Measurements from ENCODE around the gene HMG20B. TPM values are rescaled to one million over a fixed set of nuclear protein-coding genes. Genes with fewer than 3 reads are reported as not detected.

Gene HMG20B
- total RNA-seq, 1 donor from 2014 or later, result 92.8 TPM

DNA sequence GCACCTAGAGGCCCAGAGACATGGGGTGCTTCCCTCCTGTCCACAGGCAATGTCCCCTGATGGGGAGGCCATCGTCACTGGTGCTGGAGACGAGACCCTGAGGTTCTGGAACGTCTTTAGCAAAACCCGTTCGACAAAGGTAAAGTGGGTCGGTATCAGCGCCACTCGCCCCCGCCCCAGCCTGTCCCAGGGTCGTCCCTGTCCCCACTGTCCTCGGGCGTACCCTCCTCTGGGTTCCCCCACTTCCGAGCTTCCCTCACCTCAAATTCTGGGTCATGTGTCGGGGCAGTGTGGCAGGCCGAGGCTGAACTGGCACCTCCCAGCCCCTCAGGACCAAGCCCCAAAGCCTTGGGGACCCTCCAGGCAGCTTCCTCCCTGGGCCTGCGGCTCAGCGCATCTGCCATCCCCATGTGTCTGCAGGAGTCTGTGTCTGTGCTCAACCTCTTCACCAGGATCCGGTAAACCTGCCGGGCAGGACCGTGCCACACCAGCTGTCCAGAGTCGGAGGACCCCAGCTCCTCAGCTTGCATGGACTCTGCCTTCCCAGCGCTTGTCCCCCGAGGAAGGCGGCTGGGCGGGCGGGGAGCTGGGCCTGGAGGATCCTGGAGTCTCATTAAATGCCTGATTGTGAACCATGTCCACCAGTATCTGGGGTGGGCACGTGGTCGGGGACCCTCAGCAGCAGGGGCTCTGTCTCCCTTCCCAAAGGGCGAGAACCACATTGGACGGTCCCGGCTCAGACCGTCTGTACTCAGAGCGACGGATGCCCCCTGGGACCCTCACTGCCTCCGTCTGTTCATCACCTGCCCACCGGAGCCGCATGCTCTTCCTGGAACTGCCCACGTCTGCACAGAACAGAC lies 38.1 kb upstream of the HMG20B start:
- Histone ChIP-seq H3K27ac (no peak overlapping the region), H3K27me3 (no peaks in the 10 kb centered on the region), H3K4me3 (no peak overlapping the region), H3K36me3 (peaks cover 0 to 52% of the 10 kb centered on the region in 2 donors), H3K4me1 (peaks cover 11% of the 10 kb centered on the region), H3K9me3 (no peaks in the 10 kb centered on the region)
- DNase-seq (ENCODE audit: extremely low spot score in 2 of 2), result no peak
- TF ChIP-seq POLR2A (IDR thresholded peaks at IDR 0.05), result no peak
- no peak for TF ChIP-seq POLR2AphosphoS5 (IDR thresholded peaks at IDR 0.05; ENCODE audit: insufficient read depth in 1 of 2, low read depth in 1 of 2)
- TF ChIP-seq, protein P1, sequence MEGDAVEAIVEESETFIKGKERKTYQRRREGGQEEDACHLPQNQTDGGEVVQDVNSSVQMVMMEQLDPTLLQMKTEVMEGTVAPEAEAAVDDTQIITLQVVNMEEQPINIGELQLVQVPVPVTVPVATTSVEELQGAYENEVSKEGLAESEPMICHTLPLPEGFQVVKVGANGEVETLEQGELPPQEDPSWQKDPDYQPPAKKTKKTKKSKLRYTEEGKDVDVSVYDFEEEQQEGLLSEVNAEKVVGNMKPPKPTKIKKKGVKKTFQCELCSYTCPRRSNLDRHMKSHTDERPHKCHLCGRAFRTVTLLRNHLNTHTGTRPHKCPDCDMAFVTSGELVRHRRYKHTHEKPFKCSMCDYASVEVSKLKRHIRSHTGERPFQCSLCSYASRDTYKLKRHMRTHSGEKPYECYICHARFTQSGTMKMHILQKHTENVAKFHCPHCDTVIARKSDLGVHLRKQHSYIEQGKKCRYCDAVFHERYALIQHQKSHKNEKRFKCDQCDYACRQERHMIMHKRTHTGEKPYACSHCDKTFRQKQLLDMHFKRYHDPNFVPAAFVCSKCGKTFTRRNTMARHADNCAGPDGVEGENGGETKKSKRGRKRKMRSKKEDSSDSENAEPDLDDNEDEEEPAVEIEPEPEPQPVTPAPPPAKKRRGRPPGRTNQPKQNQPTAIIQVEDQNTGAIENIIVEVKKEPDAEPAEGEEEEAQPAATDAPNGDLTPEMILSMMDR (IDR thresholded peaks at IDR 0.05), result no peak
- intact Hi-C loops (cut with DNase I), result no loop called here

DNA sequence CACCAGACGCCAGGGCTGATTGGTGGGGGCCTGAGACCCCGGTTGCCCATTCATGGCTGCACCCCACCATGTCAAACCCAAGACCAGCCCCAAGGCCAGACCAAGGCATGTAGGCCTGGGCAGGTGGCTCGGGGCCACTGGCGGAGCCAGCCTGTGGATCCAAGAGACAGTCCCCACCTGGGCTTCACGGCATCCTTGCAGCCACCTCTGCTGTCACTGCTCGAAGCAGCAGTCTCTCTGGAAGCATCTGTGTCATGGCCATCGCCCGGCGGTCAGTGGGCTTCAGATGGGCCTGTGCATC lies 37.6 kb upstream of the HMG20B start:
- no peak for DNase-seq (ENCODE audit: extremely low spot score in 2 of 2)
- H3K27ac ChIP-seq, result no peak overlapping the region
- no peak overlapping the region for H3K4me3 ChIP-seq
- H3K27me3 ChIP-seq, result no peaks in the 10 kb centered on the region
- intact Hi-C loops (cut with DNase I), result no loop called here
- TF ChIP-seq POLR2A (IDR thresholded peaks at IDR 0.05) (no peak), POLR2AphosphoS5 (IDR thresholded peaks at IDR 0.05; ENCODE audit: insufficient read depth in 1 of 2, low read depth in 1 of 2) (no peak)
- TF ChIP-seq, protein P1 (IDR thresholded peaks at IDR 0.05), result no peak
- H3K4me1 ChIP-seq, result peaks cover 11% of the 10 kb centered on the region
- H3K9me3 ChIP-seq, result no peaks in the 10 kb centered on the region
- peaks cover 0 to 52% of the 10 kb centered on the region in 2 donors for H3K36me3 ChIP-seq

DNA sequence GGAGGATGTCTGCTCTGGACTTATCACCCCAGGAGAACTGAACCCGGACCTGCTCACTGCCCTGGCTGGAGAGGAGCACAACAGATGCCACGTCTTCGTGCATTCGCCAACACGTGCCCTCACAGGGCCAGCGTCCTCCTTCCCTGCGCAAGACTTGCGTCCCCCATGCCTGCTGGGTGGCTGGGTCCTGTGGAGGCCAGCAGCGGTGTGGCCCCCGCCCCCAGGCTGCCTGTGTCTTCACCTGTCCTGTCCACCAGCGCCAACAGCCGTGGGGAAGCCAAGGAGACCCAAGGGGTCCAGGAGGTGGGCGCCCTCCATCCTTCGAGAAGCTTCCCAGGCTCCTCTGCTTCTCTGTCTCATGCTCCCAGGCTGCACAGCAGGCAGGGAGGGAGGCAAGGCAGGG lies 37.2 kb upstream of the HMG20B start:
- H3K36me3 ChIP-seq, result peaks cover 0 to 50% of the 10 kb centered on the region in 2 donors
- intact Hi-C loops (cut with DNase I), result no loop called here

DNA sequence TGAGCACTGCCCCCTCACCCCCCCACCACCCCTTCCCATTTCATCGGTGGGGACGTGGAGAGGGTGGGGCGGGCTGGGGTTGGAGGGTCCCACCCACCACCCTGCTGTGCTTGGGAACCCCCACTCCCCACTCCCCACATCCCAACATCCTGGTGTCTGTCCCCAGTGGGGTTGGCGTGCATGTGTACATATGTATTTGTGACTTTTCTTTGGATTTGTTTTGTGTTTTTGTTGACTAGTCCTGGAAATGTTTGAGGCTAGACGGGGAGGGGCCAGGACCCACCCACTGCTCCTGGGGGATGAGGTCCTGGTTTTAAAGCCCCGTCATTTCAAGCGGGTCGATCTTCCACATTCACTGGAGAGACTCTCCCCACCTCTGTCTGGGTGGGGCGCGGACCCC lies 36.8 kb upstream of the HMG20B start:
- peaks cover 0 to 46% of the 10 kb centered on the region in 2 donors for H3K36me3 ChIP-seq
- TF ChIP-seq POLR2AphosphoS5 (IDR thresholded peaks at IDR 0.05; ENCODE audit: insufficient read depth in 1 of 2, low read depth in 1 of 2), result no peak
- no peak for TF ChIP-seq POLR2A (IDR thresholded peaks at IDR 0.05)
- TF ChIP-seq, protein P1 (IDR thresholded peaks at IDR 0.05), result no peak
- DNase-seq (ENCODE audit: extremely low spot score in 2 of 2), result no peak
- H3K27me3 ChIP-seq, result no peaks in the 10 kb centered on the region
- H3K27ac ChIP-seq, result no peak overlapping the region
- peaks cover 11% of the 10 kb centered on the region for H3K4me1 ChIP-seq
- no peak overlapping the region for H3K4me3 ChIP-seq
- intact Hi-C loops (cut with DNase I), result no loop called here
- no peaks in the 10 kb centered on the region for H3K9me3 ChIP-seq

More for the DNA sequence above, 37.2 kb upstream of the HMG20B start:
- DNase-seq (ENCODE audit: extremely low spot score in 2 of 2), result no peak
- no peak overlapping the region for H3K27ac ChIP-seq
- TF ChIP-seq, protein P1 (IDR thresholded peaks at IDR 0.05), result no peak
- no peak for TF ChIP-seq POLR2AphosphoS5 (IDR thresholded peaks at IDR 0.05; ENCODE audit: insufficient read depth in 1 of 2, low read depth in 1 of 2)
- no peak for TF ChIP-seq POLR2A (IDR thresholded peaks at IDR 0.05)
- H3K27me3 ChIP-seq, result no peaks in the 10 kb centered on the region
- H3K9me3 ChIP-seq, result no peaks in the 10 kb centered on the region
- H3K4me3 ChIP-seq, result no peak overlapping the region
- H3K4me1 ChIP-seq, result peaks cover 11% of the 10 kb centered on the region

DNA sequence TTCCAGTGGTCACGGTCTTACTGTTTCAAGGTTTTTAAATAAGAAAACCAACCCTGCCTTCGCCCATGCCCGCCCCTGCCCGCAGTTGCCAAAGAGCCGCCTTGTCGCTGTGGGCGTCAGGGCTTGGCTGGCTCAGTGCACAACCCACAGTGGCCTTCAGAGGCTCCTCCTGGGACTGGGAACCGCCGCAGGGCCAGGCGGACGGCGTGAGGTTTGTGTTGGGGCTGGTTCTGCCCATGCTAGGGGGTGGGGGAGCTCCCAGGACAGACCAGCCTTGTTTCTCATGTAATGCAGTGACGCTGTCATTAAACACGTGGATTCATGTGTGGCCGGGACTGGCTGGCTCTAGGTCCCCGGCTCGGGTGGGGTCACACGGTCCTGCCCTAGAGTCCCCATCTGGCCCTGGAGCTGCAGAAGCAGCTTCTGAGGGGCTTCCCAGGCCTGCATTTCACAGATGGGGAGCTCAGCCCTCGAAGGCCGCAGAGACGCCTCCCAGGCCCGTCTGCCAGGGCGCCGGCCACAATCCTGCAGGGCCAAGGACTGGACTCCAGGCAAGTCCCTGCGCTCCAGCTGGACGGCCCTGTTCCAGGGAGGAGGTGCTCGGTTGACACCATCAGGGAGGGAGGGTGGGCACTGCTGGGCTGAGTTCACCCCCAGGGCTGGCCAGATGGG lies 36.2 kb upstream of the HMG20B start:
- H3K27me3 ChIP-seq, result no peaks in the 10 kb centered on the region
- intact Hi-C loops (cut with DNase I), result no loop called here
- no peak for TF ChIP-seq POLR2A (IDR thresholded peaks at IDR 0.05)
- TF ChIP-seq, protein P1 (IDR thresholded peaks at IDR 0.05), result no peak
- TF ChIP-seq POLR2AphosphoS5 (IDR thresholded peaks at IDR 0.05; ENCODE audit: insufficient read depth in 1 of 2, low read depth in 1 of 2), result no peak
- H3K9me3 ChIP-seq, result no peaks in the 10 kb centered on the region
- peak overlapping the region; percentile 17 for H3K27ac ChIP-seq
- no peak for DNase-seq (ENCODE audit: extremely low spot score in 2 of 2)
- H3K36me3 ChIP-seq, result peaks cover 0 to 40% of the 10 kb centered on the region in 2 donors
- H3K4me1 ChIP-seq, result peaks cover 11% of the 10 kb centered on the region
- no peak overlapping the region for H3K4me3 ChIP-seq

Measured in vagina (tissue), 2 donors.